IPS-NIHi7 (cell line): ENCODE data around the gene TOMM40L.

ENCODE experiments used
- DNase-seq: peaks from one replicate; pipeline ENCODE4 v3.0.0; 2012; ENCODE audit warnings: mixed read lengths; ENCODE audit errors: extremely low spot score

Gene TOMM40L

DNA sequence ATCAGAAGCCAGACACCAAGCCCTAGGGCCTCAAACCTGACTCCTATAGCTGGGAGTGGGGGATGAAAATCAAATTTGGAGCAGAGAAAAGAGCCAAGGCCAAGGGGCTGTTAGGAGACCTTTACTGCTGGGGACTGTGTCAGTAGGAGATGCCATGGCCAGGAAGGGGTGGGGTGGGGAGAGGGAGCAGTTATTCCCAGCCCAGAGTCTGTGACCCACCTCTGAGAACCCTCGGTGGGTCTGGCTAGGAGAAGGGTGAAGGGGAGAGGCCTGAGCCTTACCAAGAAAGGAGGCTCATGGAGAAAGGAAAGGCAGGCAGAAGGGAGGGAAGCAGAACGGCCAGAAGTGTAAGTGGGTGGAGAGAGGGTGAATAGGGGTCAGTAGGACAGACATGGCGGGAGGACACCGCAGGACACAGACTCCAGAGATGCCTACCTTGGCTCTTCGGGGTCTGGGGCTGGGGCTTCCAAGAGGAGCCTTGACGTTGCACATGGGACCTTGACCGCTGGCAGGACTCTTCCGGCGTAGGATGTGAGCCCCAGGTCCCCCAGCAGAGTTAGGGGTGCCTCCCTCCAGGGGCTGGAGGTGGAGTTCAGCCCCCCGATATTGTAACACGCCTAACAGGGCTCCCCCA lies 28.2 kb upstream of the TOMM40L start:
- no peak for DNase-seq

DNA sequence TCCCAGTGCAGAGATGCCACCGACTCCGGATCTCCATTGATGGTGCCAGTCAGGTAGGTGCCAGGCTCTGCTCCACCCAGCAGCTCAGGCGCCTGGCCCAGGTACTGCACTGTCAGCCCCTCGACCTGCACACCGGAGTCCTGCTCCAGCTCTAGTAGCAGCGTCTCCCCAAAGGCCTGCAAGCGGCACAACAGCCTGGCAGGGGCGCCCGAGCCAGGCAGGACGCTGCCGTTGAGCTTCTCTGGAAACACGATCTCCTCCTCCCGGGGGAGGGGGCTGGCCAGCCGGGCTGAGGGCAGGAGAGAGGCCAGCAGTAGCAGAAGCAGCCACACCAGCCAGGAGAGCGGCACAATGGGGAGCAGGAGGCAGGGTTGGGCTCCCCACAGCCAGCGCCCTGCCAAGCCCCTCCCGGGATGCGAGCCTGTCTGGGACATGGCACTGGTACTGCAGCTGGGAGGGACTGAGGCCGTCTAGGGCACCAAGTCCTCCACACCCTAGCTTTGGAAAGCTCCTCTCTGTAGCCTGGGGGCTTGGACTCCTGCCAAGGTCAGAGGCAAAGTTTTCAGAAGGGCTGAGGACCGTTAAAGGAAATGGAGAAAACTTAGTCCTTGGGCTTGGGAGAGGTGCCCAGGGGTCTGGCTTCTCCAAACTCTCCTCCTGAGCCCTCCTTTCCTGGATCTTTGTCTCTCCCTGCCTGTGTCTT lies 27.5 kb upstream of the TOMM40L start:
- peak; percentile 79 for DNase-seq

DNA sequence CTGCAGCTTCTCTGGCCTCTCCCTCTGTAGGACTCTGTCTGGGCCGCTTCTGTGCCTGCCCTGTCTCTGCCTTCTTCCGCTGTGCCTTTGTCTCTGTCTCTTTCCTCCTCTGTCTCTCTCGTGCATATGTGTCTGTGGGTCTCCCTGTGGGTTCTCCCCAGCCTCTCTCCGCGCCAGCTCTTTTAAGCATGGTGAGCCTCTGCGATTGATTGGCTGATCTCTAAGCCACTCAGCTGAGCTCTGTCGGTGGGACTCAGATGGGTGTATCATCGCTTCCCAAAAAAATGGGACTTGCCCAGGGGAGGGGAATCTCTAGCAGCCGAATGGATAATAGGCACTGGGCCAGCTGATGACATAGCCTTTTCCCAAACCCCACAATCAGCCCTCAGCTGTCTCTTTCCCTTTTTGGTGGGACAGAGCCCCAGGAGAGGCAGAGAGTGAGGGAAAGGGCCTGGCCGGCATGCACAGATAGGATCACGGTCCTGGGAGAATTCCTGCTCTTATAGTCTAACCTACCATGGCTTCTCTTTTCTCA lies 26.9 kb upstream of the TOMM40L start, which contains the start of gene ADAMTS4:
ADAMTS4 (minus strand) TSS at position 158 of the 535 bp plus-strand sequence. CDS start 427 bp downstream, outside the sequence.
- peak; percentile 43 for DNase-seq

DNA sequence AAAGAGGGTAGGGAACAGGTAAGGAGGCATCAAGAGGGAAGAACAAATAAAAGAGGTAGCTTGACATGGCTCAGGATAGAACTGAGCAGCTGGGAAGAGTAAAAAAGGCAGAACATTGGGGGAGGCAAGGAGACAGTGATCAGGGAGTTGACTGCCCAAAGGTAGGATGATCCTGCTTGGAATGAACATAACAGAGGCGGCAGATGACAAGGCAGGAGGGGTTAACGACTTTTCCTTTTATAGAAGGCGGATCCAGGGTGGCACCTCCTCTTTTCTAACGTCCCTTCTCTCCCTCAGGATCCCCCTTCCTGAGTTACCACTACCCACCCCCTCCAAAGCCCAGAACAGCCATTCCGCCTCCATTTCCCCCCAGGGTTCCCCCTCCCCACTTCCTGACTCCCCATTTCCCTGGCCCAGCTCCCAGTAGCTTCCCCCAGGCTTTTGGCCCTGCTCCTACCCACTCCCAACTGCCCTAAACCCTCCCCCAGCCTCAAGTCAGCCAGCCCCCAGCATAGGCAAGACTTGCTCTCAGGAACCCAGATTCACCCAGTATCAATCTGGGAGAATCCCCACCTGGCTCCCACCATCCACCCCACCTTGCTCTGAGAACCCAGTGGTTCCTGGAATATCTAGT lies 26.2 kb upstream of the TOMM40L start:
- no peak for DNase-seq

DNA sequence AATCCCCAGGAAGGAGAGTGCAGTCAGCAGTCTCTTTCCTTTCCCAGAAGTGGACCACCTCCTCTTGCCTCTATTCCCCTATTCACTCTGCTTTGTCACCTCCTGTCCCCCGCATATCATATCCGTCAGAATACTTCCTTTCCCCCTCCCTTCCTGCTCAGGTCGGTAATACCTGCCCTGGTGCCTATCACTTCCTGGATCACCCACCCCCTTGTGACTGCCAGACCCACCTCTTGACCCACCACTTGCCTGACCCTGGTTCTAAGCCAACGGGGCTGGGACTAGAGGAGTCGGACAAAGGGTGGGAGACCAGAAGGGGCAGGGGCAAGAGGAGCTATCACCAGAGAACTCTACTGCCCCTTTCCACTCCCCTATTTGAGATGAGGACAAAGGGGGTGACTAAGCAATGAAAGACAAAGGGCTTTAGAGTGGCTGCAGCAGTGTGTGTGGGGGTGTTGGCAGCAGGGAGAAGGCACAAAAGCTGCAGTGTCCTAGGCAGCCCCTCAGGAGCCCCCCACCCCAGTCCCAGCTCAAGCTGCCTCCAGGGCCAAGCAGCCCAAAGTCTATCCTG lies 25.4 kb upstream of the TOMM40L start:
- no peak for DNase-seq

DNA sequence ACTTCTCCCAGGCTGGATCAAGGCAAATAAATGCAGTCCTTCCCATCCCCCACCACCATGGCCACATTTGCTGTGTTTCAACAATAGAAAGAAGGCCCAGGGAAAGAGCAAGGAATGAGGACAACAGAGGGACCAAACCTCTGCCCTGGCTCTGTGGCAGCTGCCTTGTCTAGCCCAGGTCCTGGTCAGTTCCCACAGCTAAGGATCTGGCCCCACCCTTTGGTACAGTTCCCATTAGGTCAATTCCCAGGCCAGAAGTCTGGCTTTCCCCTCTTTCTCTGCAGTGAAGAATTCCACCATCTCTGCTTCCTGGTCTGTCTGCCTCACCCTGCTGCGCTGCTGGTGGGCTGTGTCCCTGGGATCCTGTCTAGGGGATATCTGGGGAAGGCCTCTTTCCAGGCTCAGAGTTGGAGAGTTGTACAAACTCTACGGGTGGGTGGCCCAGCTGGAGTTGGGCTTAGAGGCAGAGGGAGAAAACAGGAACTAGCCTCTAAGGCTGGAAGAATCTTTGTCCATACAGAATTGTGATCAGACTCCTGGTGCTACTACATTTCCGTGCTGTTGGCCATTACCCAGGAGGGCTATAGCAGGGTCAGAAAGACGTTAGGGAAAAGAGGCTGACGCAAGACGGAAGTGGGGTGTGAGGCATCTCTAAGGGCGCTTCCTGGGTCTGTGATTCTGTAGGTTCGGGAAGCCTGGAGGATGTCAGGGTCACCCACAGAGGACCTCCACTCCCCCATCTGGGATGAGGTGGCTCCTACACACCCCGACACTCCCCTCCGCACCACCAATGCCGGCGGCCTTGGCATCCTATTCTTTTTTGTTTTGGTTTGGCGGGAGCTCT lies 24.6 kb upstream of the TOMM40L start:
- DNase-seq = no peak

DNA sequence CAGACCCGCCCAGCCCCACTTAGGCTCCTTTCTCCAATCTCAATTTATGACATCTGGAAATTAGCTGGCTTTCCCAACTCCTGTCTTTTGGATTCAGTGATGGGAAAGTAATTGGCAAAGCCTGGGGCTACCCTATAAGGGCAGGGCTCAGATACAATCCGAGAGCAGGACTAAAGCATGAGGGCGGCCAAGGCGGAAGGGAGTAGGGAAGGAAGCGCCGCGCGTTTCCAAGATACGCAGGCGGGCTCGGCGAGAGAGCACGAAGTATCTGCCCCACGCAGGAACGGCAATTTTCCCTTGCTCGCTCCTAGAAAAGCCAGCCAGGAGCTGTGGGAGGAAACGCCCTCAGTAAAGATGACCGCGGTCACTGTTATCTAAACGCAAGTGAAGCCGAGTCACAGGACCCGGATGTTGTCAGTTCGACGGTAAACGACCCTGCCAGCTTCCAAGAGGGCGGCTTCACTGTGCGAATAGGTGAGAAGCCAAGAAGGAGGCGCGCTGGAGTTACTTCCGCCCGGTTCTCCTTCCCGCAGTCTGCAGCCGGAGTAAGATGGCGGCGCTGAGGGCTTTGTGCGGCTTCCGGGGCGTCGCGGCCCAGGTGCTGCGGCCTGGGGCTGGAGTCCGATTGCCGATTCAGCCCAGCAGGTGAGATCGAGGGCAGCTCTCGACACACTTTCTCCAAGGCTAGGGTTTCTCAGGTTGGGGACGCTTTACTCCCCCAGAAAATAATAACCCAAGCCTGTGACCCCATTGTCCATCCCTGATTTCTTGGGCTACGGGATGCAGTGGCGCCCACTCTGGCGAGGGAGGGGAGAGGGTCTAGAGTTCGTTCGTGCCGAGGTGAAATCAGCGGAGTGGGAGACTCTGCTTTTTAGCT lies 23.8 kb upstream of the TOMM40L start, which contains the start of gene NDUFS2:
NDUFS2 (plus strand) TSS at position 532 of the 877 bp plus-strand sequence; CDS start at position 551, 19 bp downstream.
- DNase-seq = peak; percentile 92

DNA sequence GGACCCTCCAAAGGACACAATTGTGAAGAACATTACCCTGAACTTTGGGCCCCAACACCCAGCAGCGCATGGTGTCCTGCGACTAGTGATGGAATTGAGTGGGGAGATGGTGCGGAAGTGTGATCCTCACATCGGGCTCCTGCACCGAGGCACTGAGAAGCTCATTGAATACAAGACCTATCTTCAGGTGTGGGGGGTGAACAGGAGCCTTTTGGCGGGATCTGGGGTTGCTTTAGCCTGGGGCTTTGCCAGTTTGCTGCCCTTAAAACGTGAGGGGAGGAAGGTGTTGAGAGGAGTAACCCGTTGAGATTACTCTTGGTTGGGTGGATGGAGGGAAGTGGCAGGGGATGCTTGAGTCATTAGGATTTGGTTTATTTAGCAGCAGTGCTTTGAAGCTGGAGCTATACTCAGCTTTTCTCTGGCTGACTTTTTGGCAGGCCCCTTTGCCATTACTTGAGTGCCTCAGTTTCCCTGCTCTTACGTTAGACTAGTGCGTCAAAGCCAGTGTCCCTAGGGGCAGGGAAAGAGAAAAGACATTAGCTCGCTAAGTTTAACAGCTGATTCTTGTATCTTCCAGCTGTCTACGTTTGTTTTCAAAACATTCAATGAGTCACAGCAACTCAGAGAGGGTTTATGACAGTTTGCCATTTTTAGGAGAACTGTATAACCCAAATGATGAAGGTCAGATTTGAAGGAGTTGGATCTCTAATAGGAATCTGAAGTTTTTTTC lies 19.3 kb upstream of the TOMM40L start:
- DNase-seq = no peak

DNA sequence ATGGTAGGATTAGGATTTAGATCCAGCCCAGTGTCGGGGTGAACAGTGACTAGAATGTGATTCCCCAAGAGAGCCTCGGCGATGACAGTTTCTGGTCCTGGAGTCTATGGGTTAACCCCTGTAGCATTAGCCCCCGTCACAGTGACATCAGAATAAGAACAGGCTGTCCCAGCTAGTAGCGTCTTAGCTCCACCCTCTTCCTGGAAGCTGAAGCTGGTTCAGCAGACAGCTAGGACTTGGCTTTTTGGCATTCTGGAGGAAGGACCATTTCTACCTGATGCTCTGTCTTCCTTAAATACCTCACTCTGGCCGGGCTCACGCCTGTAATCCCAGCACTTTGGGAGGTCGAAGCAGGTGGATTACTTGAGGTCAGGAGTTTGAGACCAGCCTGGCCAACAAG lies 18.7 kb upstream of the TOMM40L start:
- no peak for DNase-seq

DNA sequence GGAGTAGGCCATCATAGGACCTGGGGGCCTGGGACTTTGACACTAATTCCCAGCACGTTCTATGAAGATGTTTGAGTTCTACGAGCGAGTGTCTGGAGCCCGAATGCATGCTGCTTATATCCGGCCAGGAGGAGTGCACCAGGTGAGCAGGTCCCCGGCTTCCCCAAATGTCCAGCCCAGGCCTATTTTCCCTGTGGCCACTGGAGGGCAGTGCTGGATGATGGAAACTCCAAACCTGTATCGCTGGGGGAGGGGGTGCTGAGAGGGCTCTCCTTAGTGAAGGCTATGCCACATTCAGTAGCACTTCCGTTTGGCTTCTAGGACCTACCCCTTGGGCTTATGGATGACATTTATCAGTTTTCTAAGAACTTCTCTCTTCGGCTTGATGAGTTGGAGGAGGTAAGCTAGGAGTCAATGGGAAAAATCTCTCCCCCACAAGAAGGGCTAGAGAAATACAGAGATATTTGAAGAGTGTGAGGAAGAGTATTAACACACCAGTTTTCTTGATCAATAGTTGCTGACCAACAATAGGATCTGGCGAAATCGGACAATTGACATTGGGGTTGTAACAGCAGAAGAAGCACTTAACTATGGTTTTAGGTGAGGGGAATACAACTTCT lies 16.0 kb upstream of the TOMM40L start:
- peak; percentile 94 for DNase-seq

DNA sequence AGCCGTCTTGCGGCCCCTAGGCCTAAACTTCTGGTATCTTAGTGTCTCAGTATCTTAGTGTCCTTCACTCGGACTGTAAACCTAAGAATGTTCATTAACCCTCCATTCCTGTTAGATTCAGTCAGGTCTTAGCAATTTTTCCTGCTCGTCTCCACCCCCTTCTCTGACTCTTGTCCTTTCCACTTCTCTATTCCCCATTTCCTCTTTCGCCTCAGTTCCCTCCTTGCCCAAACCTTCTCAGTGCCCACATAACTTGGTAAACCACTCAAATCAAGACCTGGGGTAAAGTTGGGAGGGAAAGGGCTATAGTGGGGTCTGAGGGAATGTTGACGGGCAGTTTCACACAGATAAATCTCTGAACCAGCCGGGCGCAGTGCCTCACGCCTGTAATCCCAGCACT lies 11.5 kb upstream of the TOMM40L start:
- DNase-seq = no peak

DNA sequence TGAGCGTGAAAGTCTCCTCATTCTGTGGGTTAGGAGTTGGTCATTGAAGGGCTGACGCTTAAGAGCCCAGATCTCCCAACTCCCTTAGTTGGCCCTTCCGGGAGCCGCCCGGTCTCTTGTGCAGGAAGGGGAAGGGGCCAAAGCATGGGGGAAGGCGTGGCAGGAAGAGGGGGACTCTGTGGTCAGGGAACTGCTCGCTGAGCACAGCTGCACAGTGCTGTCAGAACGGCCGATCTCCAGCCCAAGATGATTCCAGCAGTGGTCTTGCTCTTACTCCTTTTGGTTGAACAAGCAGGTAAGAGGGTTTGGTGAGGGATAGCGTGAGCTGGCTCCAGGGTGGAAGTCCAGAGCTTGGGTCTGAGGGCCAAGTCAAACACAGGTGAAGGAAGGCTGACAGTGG lies 10.8 kb upstream of the TOMM40L start, which contains the start of gene FCER1G:
FCER1G (plus strand) TSS at position 220 of the 400 bp plus-strand sequence; CDS start at position 247, 27 bp downstream.
- DNase-seq = no peak

DNA sequence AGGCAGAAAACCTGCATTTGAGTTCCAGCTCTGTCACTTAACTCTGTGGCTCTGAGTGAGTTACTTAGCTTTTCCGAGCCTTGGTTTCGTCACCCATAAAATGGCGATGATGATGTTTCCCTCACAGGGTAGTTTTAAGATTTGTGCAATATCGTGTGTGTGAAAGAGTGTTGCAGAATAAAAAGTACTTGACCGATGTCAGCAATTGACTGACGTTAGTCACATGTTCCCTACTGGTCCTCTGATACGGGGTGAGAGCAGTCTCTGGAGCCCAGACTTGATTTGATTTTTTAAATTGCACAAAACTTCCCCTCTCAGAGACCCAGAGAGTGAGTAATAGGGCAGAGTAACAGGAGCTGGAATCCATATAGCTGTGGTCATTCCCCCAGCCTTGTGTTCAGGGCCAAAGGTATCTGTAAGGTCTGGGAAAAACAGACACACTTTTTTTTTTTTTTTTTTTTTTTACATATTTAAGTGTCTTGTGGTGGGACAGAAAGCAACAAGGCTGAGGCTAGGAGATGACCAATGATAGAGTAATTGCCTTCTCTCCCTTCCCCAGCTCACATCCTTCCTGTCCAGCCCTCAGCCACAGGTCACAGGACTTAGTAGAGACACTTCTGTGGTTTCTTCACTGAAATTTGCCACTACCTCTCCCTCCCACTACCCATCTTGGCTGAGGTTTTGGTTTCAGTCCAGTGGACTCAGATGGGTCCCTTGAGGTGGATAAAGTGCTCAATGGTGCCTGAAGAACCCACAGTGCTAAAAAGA lies 8.7 kb upstream of the TOMM40L start:
- no peak for DNase-seq

DNA sequence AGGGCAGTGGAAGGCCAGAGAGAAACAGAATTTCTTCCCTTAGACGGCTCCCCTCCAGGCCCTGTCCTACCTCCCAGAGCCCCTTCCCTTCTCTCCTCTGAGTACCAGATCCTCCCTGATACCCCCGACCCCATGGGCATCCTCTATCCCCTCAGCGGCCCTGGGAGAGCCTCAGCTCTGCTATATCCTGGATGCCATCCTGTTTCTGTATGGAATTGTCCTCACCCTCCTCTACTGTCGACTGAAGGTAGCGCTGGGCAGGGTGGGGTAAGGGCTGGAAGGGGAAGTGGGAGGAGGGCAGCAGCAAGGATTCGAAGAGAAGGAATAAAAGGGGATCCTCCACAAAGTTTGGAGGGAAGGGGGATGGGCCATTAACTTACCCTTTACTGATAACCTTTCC lies 8.0 kb upstream of the TOMM40L start:
- DNase-seq = no peak

DNA sequence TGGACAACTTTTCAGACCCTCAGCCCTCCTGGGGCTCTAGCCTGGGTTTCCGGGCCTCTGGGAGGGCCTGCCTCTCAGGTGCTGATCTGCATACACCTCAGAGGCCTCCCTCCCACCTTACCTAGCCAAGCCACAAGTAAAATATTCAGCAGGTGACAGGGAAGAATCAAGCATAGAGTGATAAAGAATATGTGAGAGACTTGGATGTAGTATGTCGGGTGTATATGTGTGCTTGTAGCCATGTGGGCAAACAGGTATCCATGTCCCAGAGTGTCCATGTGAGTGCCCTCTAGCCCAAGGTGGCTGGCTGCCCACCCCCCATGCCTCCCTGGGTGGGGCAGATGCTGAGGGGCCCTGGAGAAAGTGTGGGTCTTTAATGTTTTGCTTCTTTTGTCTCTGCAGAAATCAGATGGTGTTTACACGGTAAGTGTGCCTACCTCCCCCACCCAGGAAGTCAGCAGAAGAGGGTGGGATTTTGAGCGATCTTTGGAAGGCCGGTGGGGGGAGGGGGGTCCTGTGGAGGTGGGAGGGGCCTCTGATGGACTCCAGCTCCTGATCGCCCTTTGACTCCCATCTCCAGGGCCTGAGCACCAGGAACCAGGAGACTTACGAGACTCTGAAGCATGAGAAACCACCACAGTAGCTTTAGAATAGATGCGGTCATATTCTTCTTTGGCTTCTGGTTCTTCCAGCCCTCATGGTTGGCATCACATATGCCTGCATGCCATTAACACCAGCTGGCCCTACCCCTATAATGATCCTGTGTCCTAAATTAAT lies 7.4 kb upstream of the TOMM40L start:
- DNase-seq = no peak

DNA sequence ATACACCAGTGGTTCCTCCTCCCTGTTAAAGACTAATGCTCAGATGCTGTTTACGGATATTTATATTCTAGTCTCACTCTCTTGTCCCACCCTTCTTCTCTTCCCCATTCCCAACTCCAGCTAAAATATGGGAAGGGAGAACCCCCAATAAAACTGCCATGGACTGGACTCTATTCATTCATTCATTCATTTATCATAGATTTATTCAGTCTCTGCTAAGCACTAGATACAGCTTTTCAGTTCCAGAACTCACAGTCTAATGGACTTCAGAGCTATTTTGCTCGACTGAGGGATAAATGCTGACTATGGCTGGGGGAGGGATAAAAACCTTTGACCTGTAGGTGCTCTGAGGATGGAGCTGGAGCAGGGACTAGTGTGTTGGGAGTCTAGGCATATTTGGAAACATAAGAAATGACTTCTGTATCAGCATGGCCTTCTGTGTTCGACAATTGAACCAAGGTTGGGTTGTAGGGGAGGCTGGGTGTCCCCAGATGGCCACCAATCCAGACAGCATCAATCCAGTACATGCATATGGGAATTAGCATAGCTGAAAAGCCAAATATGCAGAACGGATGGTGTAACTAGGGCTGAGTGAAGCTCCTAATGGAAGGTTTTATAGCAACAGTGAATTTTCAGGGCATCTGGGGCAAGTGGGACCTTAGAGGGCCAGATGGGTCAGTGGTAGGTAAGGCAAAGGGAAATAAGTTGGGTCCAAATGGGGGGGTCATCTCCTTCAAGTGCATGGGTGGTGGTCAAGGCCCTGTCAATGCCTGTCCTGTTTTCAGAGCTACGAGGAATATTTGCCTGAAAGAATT lies 6.6 kb upstream of the TOMM40L start:
- no peak for DNase-seq

DNA sequence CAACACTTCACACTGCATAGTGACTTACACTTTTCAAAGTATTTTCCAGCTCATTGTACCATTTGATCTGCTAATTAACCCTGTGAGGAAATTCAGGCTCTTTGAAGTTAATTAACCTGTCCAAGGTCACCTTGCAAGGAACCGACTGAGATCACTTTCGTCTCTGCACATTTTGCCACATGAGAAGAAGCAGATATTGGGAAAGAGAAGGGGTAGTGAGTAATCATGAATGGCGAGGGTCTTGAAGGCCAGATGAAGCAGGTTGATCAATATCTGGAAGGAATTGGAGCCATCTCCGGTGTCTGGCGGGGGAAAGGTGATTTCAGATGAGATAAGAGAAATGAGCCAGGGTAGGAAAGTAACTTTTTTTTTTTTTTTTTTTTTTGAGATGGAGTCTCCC lies 5.9 kb upstream of the TOMM40L start:
- no peak for DNase-seq
